Measurements from ENCODE around the gene SMIM24.

DNA sequence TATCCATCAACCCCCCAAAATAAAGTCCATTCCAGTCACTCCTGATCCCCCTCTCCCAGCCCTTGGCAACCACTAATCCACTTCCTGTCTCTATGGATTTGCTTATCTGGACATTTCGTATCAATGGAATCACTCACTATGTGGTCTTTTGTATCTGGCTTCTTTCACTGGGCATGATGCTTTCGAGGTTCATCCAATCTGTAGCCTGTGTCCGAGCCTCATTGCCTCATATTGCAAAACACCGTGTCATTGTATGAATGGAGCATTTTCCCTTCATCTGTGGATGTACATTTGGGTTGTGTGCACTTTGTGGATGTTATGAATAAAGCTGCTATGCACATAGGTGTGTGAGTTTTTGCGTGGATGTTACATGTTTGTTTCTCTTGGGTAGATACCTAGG lies 24.4 kb upstream of the SMIM24 start:
- no peak for TF ChIP-seq EZH2 (IDR thresholded peaks at IDR 0.05; ENCODE audit: low read length, unreplicated experiment)
- TF ChIP-seq, protein P1, sequence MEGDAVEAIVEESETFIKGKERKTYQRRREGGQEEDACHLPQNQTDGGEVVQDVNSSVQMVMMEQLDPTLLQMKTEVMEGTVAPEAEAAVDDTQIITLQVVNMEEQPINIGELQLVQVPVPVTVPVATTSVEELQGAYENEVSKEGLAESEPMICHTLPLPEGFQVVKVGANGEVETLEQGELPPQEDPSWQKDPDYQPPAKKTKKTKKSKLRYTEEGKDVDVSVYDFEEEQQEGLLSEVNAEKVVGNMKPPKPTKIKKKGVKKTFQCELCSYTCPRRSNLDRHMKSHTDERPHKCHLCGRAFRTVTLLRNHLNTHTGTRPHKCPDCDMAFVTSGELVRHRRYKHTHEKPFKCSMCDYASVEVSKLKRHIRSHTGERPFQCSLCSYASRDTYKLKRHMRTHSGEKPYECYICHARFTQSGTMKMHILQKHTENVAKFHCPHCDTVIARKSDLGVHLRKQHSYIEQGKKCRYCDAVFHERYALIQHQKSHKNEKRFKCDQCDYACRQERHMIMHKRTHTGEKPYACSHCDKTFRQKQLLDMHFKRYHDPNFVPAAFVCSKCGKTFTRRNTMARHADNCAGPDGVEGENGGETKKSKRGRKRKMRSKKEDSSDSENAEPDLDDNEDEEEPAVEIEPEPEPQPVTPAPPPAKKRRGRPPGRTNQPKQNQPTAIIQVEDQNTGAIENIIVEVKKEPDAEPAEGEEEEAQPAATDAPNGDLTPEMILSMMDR (conservative IDR thresholded peaks at IDR 0.05; ENCODE audit: low read depth, low read length) = no peak

Measured in PC-3 (cell line).